Caki2 (cell line): Measurements from ENCODE around the gene NUP37. TPM values are rescaled to one million over a fixed set of nuclear protein-coding genes. Genes with fewer than 3 reads are reported as not detected.

ENCODE experiments used
- DNase-seq: peaks from one replicate; pipeline ENCODE4 v3.0.0-alpha.2; 2015; ENCODE audit warnings: low read depth
- in situ Hi-C: cut with HindIII; loops from 2 replicates; pipeline ENCODE4 v1.10.0; 2016; ENCODE audit warnings: low sequenced_read_pairs, low pct_unique_long_range_greater_than_20kb, mixed read lengths
- total RNA-seq: library from RNA; depleted of rRNA; stranded (reverse); fragments of >200 nt; shearing (Covaris generic); gene quantifications from 2 replicates; pipeline ENCODE4 v1.2.3, GENCODE V29; 2014; ENCODE audit warnings: low replicate concordance; rRNA removed

NUP37 gene
- total RNA-seq, 1 experiment from 2014 or later = 88.6 TPM

DNA sequence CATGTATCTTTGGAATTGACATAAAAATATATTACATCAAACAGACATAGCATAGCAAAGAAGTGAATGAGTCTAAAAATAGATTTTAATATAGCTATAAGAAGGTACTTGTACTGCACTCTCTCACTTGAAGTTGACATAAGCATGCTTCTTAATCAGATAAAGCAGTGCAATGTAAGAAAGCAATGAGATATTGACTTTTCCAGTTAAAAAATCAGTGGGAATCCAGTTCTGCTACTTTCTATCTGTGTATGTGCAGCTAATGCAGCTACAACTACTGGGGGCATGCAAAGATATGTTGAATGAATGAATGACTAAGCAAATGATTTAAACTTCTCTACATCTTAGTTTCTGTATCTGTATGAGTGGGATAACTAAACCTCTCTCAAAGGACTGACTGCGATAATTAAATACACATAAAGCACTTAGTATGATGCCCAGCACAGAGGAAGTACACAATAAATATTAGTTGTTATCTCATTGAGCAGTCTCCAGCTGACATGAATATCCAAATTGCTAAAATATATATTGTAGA lies 68.4 kb downstream of the NUP37 start:
- in situ Hi-C loops = no loop called here
- DNase-seq = no peak

DNA sequence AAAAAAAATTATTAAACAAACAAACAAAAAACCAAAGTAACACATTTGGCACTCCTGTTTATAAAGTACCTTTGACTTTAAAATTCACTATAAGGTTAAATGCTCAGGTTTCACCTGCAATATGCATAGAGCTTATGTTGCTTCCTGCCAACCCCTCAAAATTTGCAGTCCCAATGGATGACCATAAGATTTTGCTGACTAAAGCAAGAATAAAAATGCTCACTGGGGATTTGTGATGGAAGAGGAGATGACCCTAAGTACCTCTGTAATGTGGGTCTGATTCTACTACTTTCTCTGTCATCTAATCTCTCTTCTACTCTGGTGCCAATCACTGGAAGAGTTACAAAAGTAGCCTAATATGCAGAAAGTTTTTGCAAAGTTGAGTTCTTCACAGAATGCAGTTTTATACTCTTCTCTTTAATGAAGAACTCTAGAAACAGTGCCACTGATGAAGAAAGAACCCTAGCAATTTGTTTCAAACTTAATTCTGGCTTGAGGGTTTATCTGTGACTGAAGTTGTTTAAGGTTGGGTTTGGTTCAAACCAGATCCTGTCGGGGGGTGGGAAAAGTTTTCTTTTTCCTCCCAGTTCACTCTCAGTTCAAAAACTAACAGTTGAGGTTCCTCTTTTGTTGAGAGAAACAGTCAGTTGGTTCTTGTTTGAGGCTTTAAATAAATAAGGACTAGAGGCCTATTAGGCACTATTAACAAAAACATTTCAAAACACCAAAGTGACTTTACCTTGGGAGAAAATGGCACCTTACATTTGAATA lies 69.1 kb downstream of the NUP37 start:
- in situ Hi-C loops = no loop called here
- no peak for DNase-seq

GRCh38 chr12:102043928-102044327 lies 76.0 kb downstream of the NUP37 start:
- in situ Hi-C loops = no loop called here
- DNase-seq = no peak

DNA sequence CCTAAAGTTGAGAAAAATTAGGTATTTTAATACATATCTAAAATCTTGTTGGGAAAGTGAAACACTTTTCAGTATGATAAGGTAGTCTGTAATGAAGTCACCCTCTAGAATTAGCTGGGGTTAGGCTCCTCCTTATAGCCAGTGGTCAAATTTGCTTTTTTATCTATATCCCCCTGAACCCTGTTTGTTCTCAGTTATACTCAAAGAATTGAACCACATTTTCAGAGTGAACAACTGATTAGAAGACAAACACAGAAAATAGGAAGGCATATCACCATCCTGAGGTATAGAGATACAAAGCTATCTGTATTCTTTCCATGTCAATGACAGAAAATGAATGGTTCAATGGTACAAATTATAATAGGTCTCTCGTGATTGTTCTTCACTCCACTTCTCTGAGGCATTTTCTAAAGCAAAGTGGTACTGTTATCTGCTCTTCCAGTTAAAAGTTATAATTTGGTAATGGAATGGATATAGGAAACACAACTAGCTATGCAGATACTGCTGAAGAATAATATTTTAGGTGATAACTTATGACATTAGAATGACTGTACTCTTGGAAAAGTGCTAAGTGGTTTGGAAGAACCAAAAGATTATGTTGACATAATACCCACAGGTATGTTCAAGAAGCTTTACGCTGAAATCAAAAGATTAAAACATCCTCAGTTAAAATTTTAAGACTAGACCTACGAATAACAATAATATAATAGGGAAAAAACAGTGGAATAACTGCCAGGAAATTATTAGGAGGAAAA lies 85.7 kb downstream of the NUP37 start:
- in situ Hi-C loops = no loop called here
- DNase-seq = no peak

- DNase-seq = no peak
- in situ Hi-C loops = no loop called here
Measured at GRCh38 chr12:102031852-102032251, 88.1 kb downstream of the NUP37 start.

DNA sequence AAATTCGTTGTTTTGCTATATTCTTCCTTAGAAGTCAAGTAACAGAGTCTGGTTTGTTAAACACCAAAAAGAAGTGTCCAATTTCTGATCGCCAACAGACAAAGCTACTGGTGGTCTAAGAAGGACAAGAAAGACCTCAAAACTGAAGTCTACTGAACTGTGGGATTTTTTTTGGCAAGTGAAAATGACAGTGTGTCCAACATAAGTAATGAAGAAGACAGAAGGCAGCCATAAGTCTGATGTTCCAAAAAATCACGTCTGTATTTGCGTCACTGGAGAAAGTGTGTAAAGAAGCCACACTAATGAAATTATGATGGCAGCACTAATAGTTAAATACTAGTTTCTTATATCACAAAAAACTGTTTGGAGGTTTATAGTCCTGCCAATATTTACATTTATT lies 90.8 kb downstream of the NUP37 start:
- DNase-seq = no peak
- in situ Hi-C loops = no loop called here

DNA sequence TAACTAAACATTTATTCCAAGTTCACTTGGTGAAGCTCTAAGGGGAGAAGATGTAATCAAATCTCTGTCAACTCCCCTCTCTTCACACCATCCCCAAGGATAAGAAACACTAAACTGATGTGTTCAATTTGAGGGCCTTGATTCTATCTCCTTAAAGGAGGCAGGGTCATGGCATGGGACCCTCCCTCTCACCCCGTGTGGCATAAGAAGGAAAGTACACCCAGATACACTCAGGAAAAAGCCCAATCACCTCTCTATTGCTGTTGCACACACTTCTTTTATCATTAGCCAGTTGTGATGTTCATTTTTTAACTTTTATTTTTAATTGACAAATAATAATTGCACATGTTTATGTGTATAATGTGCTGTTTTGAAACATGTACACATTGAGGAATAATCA lies 93.2 kb downstream of the NUP37 start:
- no peak for DNase-seq
- in situ Hi-C loops = no loop called here

- no peak for DNase-seq
- in situ Hi-C loops = no loop called here
Measured at GRCh38 chr12:102024765-102025164, 95.1 kb downstream of the NUP37 start.

GRCh38 chr12:102023343-102023930 lies 96.5 kb downstream of the NUP37 start:
- no peak for DNase-seq
- in situ Hi-C loops = no loop called here

Other genes starting within 250 kb of the NUP37 start
- 54.1 and 62.0 TPM in 2 replicates for gene DRAM1, start 242.5 kb downstream of the NUP37 start, total RNA-seq
- 82.6 and 86.2 TPM in 2 replicates for gene WASHC3, start 58.1 kb downstream of the NUP37 start, total RNA-seq
- 10.9 and 13.9 TPM in 2 replicates for gene PARPBP, start 69 bp upstream of the NUP37 start, total RNA-seq
- gene PMCH, start 77.7 kb upstream of the NUP37 start, total RNA-seq = not detected in 2 replicates